ENCODE measurements around the gene NKX3-2.

- no peak for TF ChIP-seq EZH2 (IDR thresholded peaks at IDR 0.05)
- TF ChIP-seq POLR2AphosphoS5 (IDR thresholded peaks at IDR 0.05; ENCODE audit: borderline replicate concordance, low read depth, low read length) = no peak; the same call in 1 of the 2 replicates
- no peak for TF ChIP-seq FOXP2 (optimal IDR thresholded peaks at IDR 0.05; ENCODE audit: control extremely low read depth, extremely low read length, insufficient read depth)
These were observed 50.5 kb downstream of the NKX3-2 start for GRCh38 chr4:13493793-13494192.
